Measurements from ENCODE around the gene C21orf58. TPM values are rescaled to one million over a fixed set of nuclear protein-coding genes. Genes with fewer than 3 reads are reported as not detected.

The C21orf58 gene
- total RNA-seq, 1 experiment from 2014 or later = 10.8 TPM

- no peak for TF ChIP-seq REST (IDR thresholded peaks at IDR 0.05; ENCODE audit: low read depth)
- TF ChIP-seq TCF7L2 (IDR thresholded peaks at IDR 0.05; ENCODE audit: borderline replicate concordance, extremely low read depth, insufficient read depth, insufficient read length) = no peak
- TF ChIP-seq SIN3A (IDR thresholded peaks at IDR 0.05; ENCODE audit: low read depth) = no peak
- no peak for TF ChIP-seq ELF1 (IDR thresholded peaks at IDR 0.05; ENCODE audit: borderline replicate concordance, low read depth)
These were observed 18.7 kb downstream of the C21orf58 start (continued) for GRCh38 chr21:46304955-46305354.

GRCh38 chr21:46304437-46304836 lies 19.2 kb downstream of the C21orf58 start:
- ChIA-PET CTCF (no interaction called here), RAD21 (ENCODE audit: low non-redundant PET in 1 of 2, low total read pairs in 2 of 2, uncharacterized antibody in 2 of 2, unreplicated experiment in 2 of 2) (no interaction called here), POLR2A (no interaction called here)
- Histone ChIP-seq H3K27ac (ENCODE audit: low read depth, low read length) (no peak overlapping the region), H4K20me1 (ENCODE audit: insufficient read depth) (no peaks in the 10 kb centered on the region), H3K4me1 (ENCODE audit: control insufficient read depth in 1 of 2, insufficient read depth in 2 of 2, low read length in 2 of 2) (no peaks in the 10 kb centered on the region), H3K9ac (ENCODE audit: low read length) (no peak overlapping the region), H3K36me3 (ENCODE audit: control insufficient read depth in 1 of 2, insufficient read depth in 2 of 2, low read length in 2 of 2) (peaks cover 0 to 2% of the 10 kb centered on the region in 2 experiments; a peak in 1 of 4 replicates), H3K4me2 (ENCODE audit: low read length) (no peak overlapping the region), H2AFZ (ENCODE audit: low read depth, low read length, poor library complexity, severe bottlenecking) (no peak overlapping the region), H3K79me2 (ENCODE audit: insufficient read depth, low read length) (no peaks in the 10 kb centered on the region), H3K9me2 (ENCODE audit: insufficient read depth) (no peaks in the 10 kb centered on the region), H3K9me3 (ENCODE audit: control insufficient read depth in 1 of 2, insufficient read depth in 1 of 2, low read depth in 1 of 2, low read length in 2 of 2) (no peaks in the 10 kb centered on the region), H3K4me3 (replicated peaks in 1 of 2; ENCODE audit: low read depth in 1 of 2, low read length in 2 of 2) (no peak overlapping the region), H3K27me3 (ENCODE audit: insufficient read depth, low read length) (no peaks in the 10 kb centered on the region)
- DNase-seq (ENCODE audit: low read depth, low spot score) (no peak), ATAC-seq (no peak)
- no peak for TF ChIP-seq YY1 (IDR thresholded peaks at IDR 0.05; ENCODE audit: extremely low read depth, insufficient replicate concordance, low read depth, low read length)
- no peak for TF ChIP-seq JUND (IDR thresholded peaks at IDR 0.05)
- no TSS peak for BruUV-seq (replicated peaks)
- intact Hi-C loops (cut with micrococcal nuclease) = no loop called here
